Bronchial epithelial cell (primary cell): ENCODE results near the gene C4A. TPM values are rescaled to one million over a fixed set of nuclear protein-coding genes. Genes with fewer than 3 reads are reported as not detected.
"Not testable (repeated sequence)": the region's sequence is repeated elsewhere in the genome, so short reads cannot be mapped to it uniquely, and the experiment has no call there.

Source experiments
- DNase-seq: peaks from one replicate; pipeline ENCODE4 v3.0.0-alpha.2; 2010; ENCODE audit warnings: low read depth
- FAIRE-seq: peaks from 2 replicates; lab custom pipeline; 2011; peaks lifted over from hg19 to GRCh38; lab: Jason Lieb, UNC
- H3K27me3 ChIP-seq: 2 replicates; pipeline ENCODE4 v1.5.1; 2011; ENCODE audit warnings: low read length; ENCODE audit not compliant: control insufficient read depth, insufficient read depth
- H3K36me3 ChIP-seq: 2 replicates; pipeline ENCODE4 v1.5.1; 2011; ENCODE audit warnings: low read length; ENCODE audit not compliant: control insufficient read depth, insufficient read depth
- H3K4me3 ChIP-seq: 2 replicates; pipeline ENCODE4 v1.5.1; 2011; ENCODE audit warnings: mild to moderate bottlenecking, low read depth, low read length, control low read depth
- CTCF ChIP-seq: IDR thresholded peaks from 2 replicates; pipeline ENCODE4 v1.5.1; 2011; ENCODE audit warnings: mild to moderate bottlenecking, moderate library complexity, low read length, control low read depth, inconsistent platforms; ENCODE audit not compliant: insufficient read depth, severe bottlenecking
- total RNA-seq: library from RNA; depleted of rRNA; stranded (reverse); fragments of >200 nt; gene quantifications from 2 replicates; pipeline ENCODE4 v1.2.1, GENCODE V29; 2014

Gene C4A
- total RNA-seq, 1 donor from 2014 or later, result 1.8 TPM

GRCh38 chr6:31971993-31972708 lies 9.7 kb upstream of the C4A start, which contains the start of gene DXO:
Gene DXO, minus strand, starts transcription at chr6:31972138. Its CDS starts 463 bp downstream, at chr6:31971675.
- no peaks in the 10 kb centered on the region for H3K27me3 ChIP-seq
- no peak for TF ChIP-seq CTCF
- H3K36me3 ChIP-seq, result peaks cover 18% of the 10 kb centered on the region
- DNase-seq, result peak; percentile 93
- FAIRE-seq, result no peak
- peak within 1 kb of the TSS; percentile 50 for H3K4me3 ChIP-seq

- Histone ChIP-seq H3K36me3 (peaks cover 12% of the 10 kb centered on the region), H3K4me3 (peak overlapping the region; percentile 50), H3K27me3 (no peaks in the 10 kb centered on the region)
- no peak for TF ChIP-seq CTCF
- peak; percentile 38 for DNase-seq
- no peak for FAIRE-seq
Observed at GRCh38 chr6:31972709-31973350, 9.0 kb upstream of the C4A start.

GRCh38 chr6:31976065-31976464 lies 5.8 kb upstream of the C4A start:
- H3K4me3 ChIP-seq, H3K36me3 ChIP-seq, H3K27me3 ChIP-seq, FAIRE-seq, DNase-seq: not testable (repeated sequence)

- no peak for TF ChIP-seq CTCF
- Histone ChIP-seq H3K36me3 (no peaks in the 10 kb centered on the region), H3K4me3 (no peak overlapping the region), H3K27me3 (no peaks in the 10 kb centered on the region)
- FAIRE-seq (no peak), DNase-seq (no peak)
Observed at GRCh38 chr6:31977816-31978431, 3.9 kb upstream of the C4A start.

- FAIRE-seq (no peak), DNase-seq (no peak)
- Histone ChIP-seq H3K36me3 (no peaks in the 10 kb centered on the region), H3K27me3 (no peaks in the 10 kb centered on the region), H3K4me3 (no peak overlapping the region)
- TF ChIP-seq CTCF, result no peak
Observed at GRCh38 chr6:31978831-31979230, 3.0 kb upstream of the C4A start.

- no peaks in the 10 kb centered on the region for H3K36me3 ChIP-seq
- FAIRE-seq (no peak), DNase-seq (no peak)
- no peak for TF ChIP-seq CTCF
- H3K27me3 ChIP-seq, result no peaks in the 10 kb centered on the region
- no peak overlapping the region for H3K4me3 ChIP-seq
Observed at GRCh38 chr6:31979238-31979898, 2.5 kb upstream of the C4A start.

- not testable (repeated sequence) for DNase-seq, H3K27me3 ChIP-seq, H3K4me3 ChIP-seq, H3K36me3 ChIP-seq, FAIRE-seq
Observed at GRCh38 chr6:31980195-31980876, 1.5 kb upstream of the C4A start.

GRCh38 chr6:31980998-31981397 lies 859 bp upstream of the C4A start:
- DNase-seq, FAIRE-seq, H3K36me3 ChIP-seq, H3K27me3 ChIP-seq, H3K4me3 ChIP-seq: not testable (repeated sequence)
